GM13977 (cell line): Measurements from ENCODE around the gene QSOX1.
"Not testable (repeated sequence)": the region's sequence is repeated elsewhere in the genome, so short reads cannot be mapped to it uniquely, and the experiment has no call there.

ENCODE experiments used
- DNase-seq: peaks from one replicate; pipeline ENCODE4 v3.0.0; 2012; ENCODE audit warnings: low spot score
- CTCF ChIP-seq: IDR thresholded peaks from 2 replicates; pipeline ENCODE4 v1.5.1; 2012; ENCODE audit warnings: mild to moderate bottlenecking, control low read depth; ENCODE audit not compliant: insufficient read depth; ENCODE audit errors: extremely low read depth, missing control alignments
- in situ Hi-C: fragments of 300-500 bp; cut with MboI; formaldehyde crosslinking; loops from one replicate; pipeline ENCODE4 v1.12.0; 2022; ENCODE audit warnings: low sequenced_read_pairs, low pct_unique_long_range_greater_than_20kb, mixed read lengths, inconsistent platforms; ENCODE audit not compliant: unreplicated experiment

Gene QSOX1

GRCh38 chr1:180117764-180118116 lies 36.9 kb upstream of the QSOX1 start:
- no peak for TF ChIP-seq CTCF
- in situ Hi-C loops, result no loop called here
- no peak for DNase-seq

- no peak for DNase-seq
- no peak for TF ChIP-seq CTCF
- in situ Hi-C loops, result no loop called here
Observed at GRCh38 chr1:180119837-180120236, 34.8 kb upstream of the QSOX1 start.

- no peak for TF ChIP-seq CTCF
- DNase-seq, result no peak
- in situ Hi-C loops, result no loop called here
Observed at GRCh38 chr1:180123463-180123936, 31.2 kb upstream of the QSOX1 start.

- no peak for DNase-seq
- in situ Hi-C loops, result no loop called here
- no peak for TF ChIP-seq CTCF
Observed at GRCh38 chr1:180130651-180131050, 24.0 kb upstream of the QSOX1 start.

- in situ Hi-C loops, result no loop called here
- TF ChIP-seq CTCF, result no peak
- no peak for DNase-seq
Observed at GRCh38 chr1:180131510-180131909, 23.2 kb upstream of the QSOX1 start.

- DNase-seq, result no peak
- in situ Hi-C loops, result no loop called here
- no peak for TF ChIP-seq CTCF
Observed at GRCh38 chr1:180133193-180133592, 21.5 kb upstream of the QSOX1 start.

- in situ Hi-C loops, DNase-seq: not testable (repeated sequence)
Observed at GRCh38 chr1:180133688-180134087, 21.0 kb upstream of the QSOX1 start.
